Measurements from ENCODE around the gene FBN2.

Gene FBN2

DNA sequence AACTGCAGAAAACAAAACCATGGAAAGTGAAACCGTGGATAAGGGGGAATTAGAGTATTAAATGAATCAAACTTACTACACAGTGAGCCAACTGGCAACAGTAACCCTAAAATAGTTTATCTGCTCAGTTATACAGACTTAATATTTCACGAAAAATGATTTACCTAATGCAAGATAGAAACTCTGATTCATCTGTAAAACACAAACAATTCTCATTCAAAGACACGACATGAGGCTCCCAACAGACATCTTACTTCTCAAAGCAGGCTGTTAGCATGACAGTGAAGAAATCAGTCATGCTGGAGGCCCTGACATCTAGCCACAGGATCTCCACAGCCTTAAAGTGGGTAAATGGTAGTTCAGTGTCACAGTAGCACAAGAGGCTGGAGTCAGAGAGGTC, 131.2 kb downstream of the FBN2 start:
- ATAC-seq = no peak
- TF ChIP-seq ZFP3 (CRISPR knock-in tag; IDR thresholded peaks at IDR 0.05) (no peak), ARNTL (CRISPR knock-in tag; IDR thresholded peaks at IDR 0.05; ENCODE audit: borderline replicate concordance, low read depth) (no peak), ESRRG (CRISPR knock-in tag; IDR thresholded peaks at IDR 0.05) (no peak), TSHZ2 (CRISPR knock-in tag; IDR thresholded peaks at IDR 0.05) (no peak), ZNF8 (CRISPR knock-in tag; IDR thresholded peaks at IDR 0.05) (no peak), OSR1 (CRISPR knock-in tag; IDR thresholded peaks at IDR 0.05) (no peak), BACH2 (CRISPR knock-in tag; IDR thresholded peaks at IDR 0.05; ENCODE audit: borderline replicate concordance) (no peak)
- TF ChIP-seq, protein P1, sequence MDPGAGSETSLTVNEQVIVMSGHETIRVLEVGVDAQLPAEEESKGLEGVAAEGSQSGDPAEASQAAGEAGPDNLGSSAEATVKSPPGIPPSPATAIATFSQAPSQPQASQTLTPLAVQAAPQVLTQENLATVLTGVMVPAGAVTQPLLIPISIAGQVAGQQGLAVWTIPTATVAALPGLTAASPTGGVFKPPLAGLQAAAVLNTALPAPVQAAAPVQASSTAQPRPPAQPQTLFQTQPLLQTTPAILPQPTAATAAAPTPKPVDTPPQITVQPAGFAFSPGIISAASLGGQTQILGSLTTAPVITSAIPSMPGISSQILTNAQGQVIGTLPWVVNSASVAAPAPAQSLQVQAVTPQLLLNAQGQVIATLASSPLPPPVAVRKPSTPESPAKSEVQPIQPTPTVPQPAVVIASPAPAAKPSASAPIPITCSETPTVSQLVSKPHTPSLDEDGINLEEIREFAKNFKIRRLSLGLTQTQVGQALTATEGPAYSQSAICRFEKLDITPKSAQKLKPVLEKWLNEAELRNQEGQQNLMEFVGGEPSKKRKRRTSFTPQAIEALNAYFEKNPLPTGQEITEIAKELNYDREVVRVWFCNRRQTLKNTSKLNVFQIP (CRISPR knock-in tag; IDR thresholded peaks at IDR 0.05; ENCODE audit: borderline replicate concordance, low read depth) = no peak

GRCh38 chr5:128405159-128405558, 132.9 kb downstream of the FBN2 start:
- TF ChIP-seq TCF4 (CRISPR knock-in tag; IDR thresholded peaks at IDR 0.05; ENCODE audit: borderline replicate concordance) (no peak), ZNF70 (CRISPR knock-in tag; IDR thresholded peaks at IDR 0.05) (no peak), ESRRG (CRISPR knock-in tag; IDR thresholded peaks at IDR 0.05) (no peak), TOX (CRISPR knock-in tag; IDR thresholded peaks at IDR 0.05; ENCODE audit: borderline replicate concordance) (no peak), PPARA (CRISPR knock-in tag; IDR thresholded peaks at IDR 0.05; ENCODE audit: borderline replicate concordance) (no peak), ARNTL (CRISPR knock-in tag; IDR thresholded peaks at IDR 0.05; ENCODE audit: borderline replicate concordance, low read depth) (no peak), CSDC2 (CRISPR knock-in tag; IDR thresholded peaks at IDR 0.05) (no peak), ZNF8 (CRISPR knock-in tag; IDR thresholded peaks at IDR 0.05) (no peak)
- TF ChIP-seq, protein P2, sequence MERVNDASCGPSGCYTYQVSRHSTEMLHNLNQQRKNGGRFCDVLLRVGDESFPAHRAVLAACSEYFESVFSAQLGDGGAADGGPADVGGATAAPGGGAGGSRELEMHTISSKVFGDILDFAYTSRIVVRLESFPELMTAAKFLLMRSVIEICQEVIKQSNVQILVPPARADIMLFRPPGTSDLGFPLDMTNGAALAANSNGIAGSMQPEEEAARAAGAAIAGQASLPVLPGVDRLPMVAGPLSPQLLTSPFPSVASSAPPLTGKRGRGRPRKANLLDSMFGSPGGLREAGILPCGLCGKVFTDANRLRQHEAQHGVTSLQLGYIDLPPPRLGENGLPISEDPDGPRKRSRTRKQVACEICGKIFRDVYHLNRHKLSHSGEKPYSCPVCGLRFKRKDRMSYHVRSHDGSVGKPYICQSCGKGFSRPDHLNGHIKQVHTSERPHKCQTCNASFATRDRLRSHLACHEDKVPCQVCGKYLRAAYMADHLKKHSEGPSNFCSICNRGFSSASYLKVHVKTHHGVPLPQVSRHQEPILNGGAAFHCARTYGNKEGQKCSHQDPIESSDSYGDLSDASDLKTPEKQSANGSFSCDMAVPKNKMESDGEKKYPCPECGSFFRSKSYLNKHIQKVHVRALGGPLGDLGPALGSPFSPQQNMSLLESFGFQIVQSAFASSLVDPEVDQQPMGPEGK (CRISPR knock-in tag; IDR thresholded peaks at IDR 0.05; ENCODE audit: borderline replicate concordance) = no peak
- ATAC-seq = no peak

DNA sequence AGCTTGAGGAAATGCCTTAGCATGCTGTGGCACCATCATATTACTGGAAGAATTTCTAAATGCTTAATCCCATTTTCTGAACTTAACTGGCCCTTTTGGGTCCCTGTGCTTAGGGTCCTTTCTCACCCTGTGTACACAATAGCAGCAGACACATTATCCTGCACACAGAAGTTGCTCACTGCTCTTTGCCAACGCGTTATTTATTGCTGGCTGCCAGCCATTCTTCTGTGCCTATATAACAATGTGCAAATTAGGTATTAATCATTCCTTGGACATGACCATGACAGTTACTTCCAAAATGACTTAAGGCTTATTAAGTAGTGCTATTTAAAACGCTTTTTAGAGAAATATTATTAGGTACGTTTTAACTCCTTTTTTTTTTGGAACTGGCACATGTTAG, 134.7 kb downstream of the FBN2 start:
- no peak; the same call in 2 of the 3 replicates for ATAC-seq
- TF ChIP-seq ESRRG (CRISPR knock-in tag; IDR thresholded peaks at IDR 0.05) = no peak
- no peak for TF ChIP-seq TCF4 (CRISPR knock-in tag; IDR thresholded peaks at IDR 0.05; ENCODE audit: borderline replicate concordance)
- TF ChIP-seq OSR1 (CRISPR knock-in tag; IDR thresholded peaks at IDR 0.05) = no peak
- no peak for TF ChIP-seq ARNTL (CRISPR knock-in tag; IDR thresholded peaks at IDR 0.05; ENCODE audit: borderline replicate concordance, low read depth)
- no peak for TF ChIP-seq ZNF8 (CRISPR knock-in tag; IDR thresholded peaks at IDR 0.05)
- no peak for TF ChIP-seq PPARA (CRISPR knock-in tag; IDR thresholded peaks at IDR 0.05; ENCODE audit: borderline replicate concordance)
- TF ChIP-seq, protein P2 (CRISPR knock-in tag; IDR thresholded peaks at IDR 0.05; ENCODE audit: borderline replicate concordance) = no peak
- TF ChIP-seq ZFP3 (CRISPR knock-in tag; IDR thresholded peaks at IDR 0.05) = no peak
- TF ChIP-seq ZNF70 (CRISPR knock-in tag; IDR thresholded peaks at IDR 0.05) = no peak
- TF ChIP-seq, protein P3, sequence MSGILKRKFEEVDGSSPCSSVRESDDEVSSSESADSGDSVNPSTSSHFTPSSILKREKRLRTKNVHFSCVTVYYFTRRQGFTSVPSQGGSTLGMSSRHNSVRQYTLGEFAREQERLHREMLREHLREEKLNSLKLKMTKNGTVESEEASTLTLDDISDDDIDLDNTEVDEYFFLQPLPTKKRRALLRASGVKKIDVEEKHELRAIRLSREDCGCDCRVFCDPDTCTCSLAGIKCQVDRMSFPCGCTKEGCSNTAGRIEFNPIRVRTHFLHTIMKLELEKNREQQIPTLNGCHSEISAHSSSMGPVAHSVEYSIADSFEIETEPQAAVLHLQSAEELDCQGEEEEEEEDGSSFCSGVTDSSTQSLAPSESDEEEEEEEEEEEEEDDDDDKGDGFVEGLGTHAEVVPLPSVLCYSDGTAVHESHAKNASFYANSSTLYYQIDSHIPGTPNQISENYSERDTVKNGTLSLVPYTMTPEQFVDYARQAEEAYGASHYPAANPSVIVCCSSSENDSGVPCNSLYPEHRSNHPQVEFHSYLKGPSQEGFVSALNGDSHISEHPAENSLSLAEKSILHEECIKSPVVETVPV (CRISPR knock-in tag; IDR thresholded peaks at IDR 0.05) = no peak
- no peak for TF ChIP-seq TSHZ2 (CRISPR knock-in tag; IDR thresholded peaks at IDR 0.05)
- no peak for TF ChIP-seq CSDC2 (CRISPR knock-in tag; IDR thresholded peaks at IDR 0.05)
- no peak for TF ChIP-seq GLIS3 (CRISPR knock-in tag; IDR thresholded peaks at IDR 0.05)
- no peak for TF ChIP-seq SNAI2 (CRISPR knock-in tag; IDR thresholded peaks at IDR 0.05)
- TF ChIP-seq, protein P4, sequence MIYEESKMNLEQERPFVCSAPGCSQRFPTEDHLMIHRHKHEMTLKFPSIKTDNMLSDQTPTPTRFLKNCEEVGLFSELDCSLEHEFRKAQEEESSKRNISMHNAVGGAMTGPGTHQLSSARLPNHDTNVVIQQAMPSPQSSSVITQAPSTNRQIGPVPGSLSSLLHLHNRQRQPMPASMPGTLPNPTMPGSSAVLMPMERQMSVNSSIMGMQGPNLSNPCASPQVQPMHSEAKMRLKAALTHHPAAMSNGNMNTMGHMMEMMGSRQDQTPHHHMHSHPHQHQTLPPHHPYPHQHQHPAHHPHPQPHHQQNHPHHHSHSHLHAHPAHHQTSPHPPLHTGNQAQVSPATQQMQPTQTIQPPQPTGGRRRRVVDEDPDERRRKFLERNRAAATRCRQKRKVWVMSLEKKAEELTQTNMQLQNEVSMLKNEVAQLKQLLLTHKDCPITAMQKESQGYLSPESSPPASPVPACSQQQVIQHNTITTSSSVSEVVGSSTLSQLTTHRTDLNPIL (CRISPR knock-in tag; IDR thresholded peaks at IDR 0.05; ENCODE audit: low read depth) = no peak
- TF ChIP-seq ZNF565 (CRISPR knock-in tag; conservative IDR thresholded peaks at IDR 0.05; ENCODE audit: low read depth) = no peak
- TF ChIP-seq, protein P1 (CRISPR knock-in tag; IDR thresholded peaks at IDR 0.05; ENCODE audit: borderline replicate concordance, low read depth) = no peak

Measured in SK-N-SH treated with all-trans-retinoic acid at 6 μM for 48 hours (cell line).